NCI-H1417 (cell line): ENCODE measurements around the gene GNL2.
"Not testable (repeated sequence)": the region's sequence is repeated elsewhere in the genome, so short reads cannot be mapped to it uniquely, and the experiment has no call there.

Source experiments
- DNase-seq, 3 experiments: peaks; one replicate each; lab custom pipeline; 2025; lab: John Stamatoyannopoulos, UW

The GNL2 gene

GRCh38 chr1:37559080-37559479 lies 36.7 kb downstream of the GNL2 start:
- DNase-seq = no peak

GRCh38 chr1:37558411-37558810 lies 37.3 kb downstream of the GNL2 start:
- no peak for DNase-seq

GRCh38 chr1:37557402-37557801 lies 38.3 kb downstream of the GNL2 start:
- no peak for DNase-seq

GRCh38 chr1:37556712-37557196 lies 39.0 kb downstream of the GNL2 start, which contains the start of gene DNALI1:
DNALI1 (plus strand) TSS chr1:37556940; CDS start chr1:37556995, 55 bp downstream.
- peak; percentile 88 to 96 (median 89) for DNase-seq

GRCh38 chr1:37553927-37554808 lies 41.6 kb downstream of the GNL2 start, which contains the start of gene SNIP1:
SNIP1 (minus strand) TSS chr1:37554293; CDS start chr1:37554229, 64 bp downstream.
- DNase-seq = peak; percentile 85 to 94 (median 90)

- DNase-seq = no peak
Measured at GRCh38 chr1:37553598-37553926, 42.2 kb downstream of the GNL2 start.

- DNase-seq = no peak
Measured at GRCh38 chr1:37549341-37549740, 46.4 kb downstream of the GNL2 start.

GRCh38 chr1:37545019-37545418 lies 50.7 kb downstream of the GNL2 start:
- no peak for DNase-seq

- DNase-seq = no peak
Measured at GRCh38 chr1:37544530-37544929, 51.2 kb downstream of the GNL2 start.

- DNase-seq = no peak
Measured at GRCh38 chr1:37540036-37540785, 55.5 kb downstream of the GNL2 start.

- not testable (repeated sequence) for DNase-seq
Measured at GRCh38 chr1:37539154-37539553, 56.6 kb downstream of the GNL2 start.

GRCh38 chr1:37537378-37537777 lies 58.4 kb downstream of the GNL2 start:
- DNase-seq = no peak

GRCh38 chr1:37533317-37534093 lies 62.2 kb downstream of the GNL2 start:
- DNase-seq = no peak

- DNase-seq = not testable (repeated sequence)
Measured at GRCh38 chr1:37532418-37533156, 63.1 kb downstream of the GNL2 start.

- DNase-seq = not testable (repeated sequence)
Measured at GRCh38 chr1:37529888-37530287, 65.8 kb downstream of the GNL2 start.

GRCh38 chr1:37519613-37520012 lies 76.1 kb downstream of the GNL2 start:
- DNase-seq = no peak

- not testable (repeated sequence) for DNase-seq
Measured at GRCh38 chr1:37518929-37519328, 76.8 kb downstream of the GNL2 start.

GRCh38 chr1:37518241-37518640 lies 77.5 kb downstream of the GNL2 start:
- DNase-seq = not testable (repeated sequence)

GRCh38 chr1:37517569-37517968 lies 78.2 kb downstream of the GNL2 start:
- no peak for DNase-seq
